ENCODE measurements around the gene RIMBP2.
A peak's percentile ranks its signal among the peaks of the same experiment; 100 is the strongest.

RIMBP2 gene

DNA sequence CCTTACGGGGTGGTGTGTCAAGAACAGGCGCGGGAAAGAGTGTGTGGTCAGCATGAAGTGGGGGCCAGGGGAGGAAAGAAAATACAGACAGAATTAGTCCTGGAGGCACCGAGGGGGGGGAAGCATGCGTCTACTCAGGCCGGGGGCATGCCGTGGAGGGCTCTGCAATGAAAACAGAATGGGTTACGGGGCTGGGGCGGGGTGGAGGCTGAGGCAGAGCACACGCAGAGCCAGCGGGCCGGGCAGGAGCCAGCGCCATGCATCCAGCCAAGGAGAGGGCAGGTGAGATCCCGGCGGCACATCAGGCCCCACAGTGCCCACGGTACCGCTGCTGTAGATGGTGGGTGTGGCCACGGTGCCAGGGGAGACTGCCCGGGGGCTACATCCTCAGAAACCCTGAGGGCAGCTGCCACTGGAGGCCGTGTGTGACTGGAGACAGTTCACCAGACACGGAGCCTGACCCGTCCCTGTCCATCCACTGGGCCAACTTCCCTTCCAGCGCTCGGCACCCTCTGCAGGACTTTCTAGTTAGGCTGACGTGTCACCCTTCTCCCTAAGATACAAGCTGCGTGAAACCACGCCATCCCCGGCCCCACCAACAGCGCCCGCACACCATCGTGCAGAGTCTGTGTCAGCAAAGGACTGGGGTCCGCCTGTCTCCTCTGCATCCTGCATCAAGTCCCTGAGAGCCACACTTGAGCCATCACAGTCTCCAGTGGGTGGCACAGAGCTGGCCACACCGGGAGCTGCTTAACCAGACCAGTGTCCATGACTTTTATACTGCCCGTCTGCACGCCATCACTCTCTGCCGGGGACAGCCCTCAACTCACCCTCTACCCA lies 291.0 kb downstream of the RIMBP2 start:
- Histone ChIP-seq H3K23ac (ENCODE audit: low read depth, low read length, poor library complexity) (peak overlapping the region; percentile 5), H3K4ac (ENCODE audit: low read length) (no peak overlapping the region), H2BK5ac (ENCODE audit: low read length) (peak overlapping the region; percentile 4), H3K14ac (ENCODE audit: low read length) (no peak overlapping the region), H4K91ac (ENCODE audit: low read depth, low read length, poor library complexity) (no peak overlapping the region), H2BK12ac (ENCODE audit: low read length) (no peak overlapping the region), H3K18ac (ENCODE audit: low read length) (no peak overlapping the region), H3K4me2 (ENCODE audit: insufficient read depth, low read length, poor library complexity, severe bottlenecking) (no peak overlapping the region), H3K79me1 (ENCODE audit: low read depth, low read length) (no peaks in the 10 kb centered on the region), H2BK15ac (ENCODE audit: low read length) (no peak overlapping the region), H3K27me3 (ENCODE audit: control insufficient read depth in 3 of 3, insufficient read depth in 3 of 3, low read depth in 1 of 3, low read length in 3 of 3) (no peaks in the 10 kb centered on the region), H2AFZ (ENCODE audit: low read length) (no peak overlapping the region), H3K4me1 (ENCODE audit: control insufficient read depth in 2 of 2, insufficient read depth in 1 of 2, low read depth in 1 of 2, low read length in 2 of 2) (peaks cover 0 to 21% of the 10 kb centered on the region in 2 donors), H3K9ac (ENCODE audit: low read depth, low read length, poor library complexity) (no peak overlapping the region), H3K9me3 (replicated peaks in 1 of 2; ENCODE audit: control insufficient read depth in 2 of 2, insufficient read depth in 1 of 2, low read depth in 1 of 2, low read length in 2 of 2) (no peaks in the 10 kb centered on the region), H2BK120ac (ENCODE audit: low read depth, low read length) (no peak overlapping the region), H2AK5ac (ENCODE audit: low read depth, low read length) (peak overlapping the region; percentile 18), H4K8ac (ENCODE audit: low read depth, low read length) (no peak overlapping the region), H3K4me3 (ENCODE audit: low read length in 2 of 2) (no peak overlapping the region), H3K27ac (replicated peaks; ENCODE audit: low read length) (no peak overlapping the region), H3K36me3 (replicated peaks in 1 of 2; ENCODE audit: control insufficient read depth in 2 of 2, insufficient read depth in 2 of 2, low read length in 2 of 2) (peaks cover 0 to 1% of the 10 kb centered on the region in 2 donors)
- DNase-seq (ENCODE audit: low spot score), result no peak
- WGBS, 2 donors (ENCODE audit: extremely low coverage in 2 of 2, insufficient read length in 2 of 2, insufficient replicate concordance in 1 of 2), result no CpG with 5 or more reads among the region's 36 CpGs

DNA sequence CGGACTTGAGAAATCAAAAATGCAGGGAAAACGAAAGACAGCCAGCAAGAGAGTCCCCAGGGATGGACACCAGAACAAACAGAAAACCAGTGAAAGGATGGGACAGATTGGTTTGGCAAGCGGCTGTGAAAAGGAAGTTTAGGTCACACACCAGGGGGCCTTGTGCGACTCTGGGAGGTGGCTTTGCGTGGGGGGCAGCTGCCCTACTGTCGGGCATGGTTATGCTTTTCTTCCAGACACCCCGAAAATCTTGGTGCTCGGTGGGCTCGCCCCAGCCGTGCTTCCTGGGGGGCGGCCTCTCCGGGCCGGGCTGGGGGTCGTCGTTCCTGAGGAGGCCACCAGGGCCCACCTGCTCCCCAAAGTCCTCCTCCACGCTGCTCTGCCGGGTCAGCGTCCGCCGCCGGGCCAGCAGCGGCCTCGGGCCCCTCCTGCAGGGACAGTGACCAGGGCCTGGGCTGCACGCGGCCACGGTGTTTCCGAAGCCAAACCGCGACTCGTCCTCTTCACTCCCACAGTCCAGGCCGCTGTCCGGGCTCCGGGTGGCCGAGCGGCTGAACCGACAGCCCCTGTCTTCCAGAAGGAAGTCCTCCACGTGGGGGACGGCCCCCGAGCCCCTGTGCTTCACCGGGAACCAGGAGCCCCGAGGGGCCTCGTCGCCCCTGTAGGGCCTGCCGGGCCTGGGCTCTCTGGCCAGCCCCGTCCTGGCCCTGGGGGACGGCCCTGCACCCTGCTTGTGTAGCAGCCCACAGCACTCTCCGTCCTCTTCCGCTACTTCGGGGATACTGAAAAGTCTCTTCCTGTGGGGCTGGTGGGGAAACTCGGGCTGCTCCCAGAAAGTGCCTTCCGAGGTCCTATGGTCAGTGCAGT lies 291.9 kb downstream of the RIMBP2 start:
- Histone ChIP-seq H3K4me3 (ENCODE audit: low read length in 2 of 2) (no peak overlapping the region), H4K91ac (ENCODE audit: low read depth, low read length, poor library complexity) (no peak overlapping the region), H3K4me2 (ENCODE audit: insufficient read depth, low read length, poor library complexity, severe bottlenecking) (no peak overlapping the region), H2BK5ac (ENCODE audit: low read length) (peak overlapping the region; percentile 4), H4K8ac (ENCODE audit: low read depth, low read length) (no peak overlapping the region), H3K4ac (ENCODE audit: low read length) (no peak overlapping the region), H2AFZ (ENCODE audit: low read length) (no peak overlapping the region), H3K9me3 (replicated peaks in 1 of 2; ENCODE audit: control insufficient read depth in 2 of 2, insufficient read depth in 1 of 2, low read depth in 1 of 2, low read length in 2 of 2) (no peaks in the 10 kb centered on the region), H2BK12ac (ENCODE audit: low read length) (no peak overlapping the region), H3K14ac (ENCODE audit: low read length) (peak overlapping the region; percentile 43), H3K9ac (ENCODE audit: low read depth, low read length, poor library complexity) (no peak overlapping the region), H3K18ac (ENCODE audit: low read length) (no peak overlapping the region), H3K27ac (replicated peaks; ENCODE audit: low read length) (no peak overlapping the region), H2BK15ac (ENCODE audit: low read length) (no peak overlapping the region), H3K36me3 (replicated peaks in 1 of 2; ENCODE audit: control insufficient read depth in 2 of 2, insufficient read depth in 2 of 2, low read length in 2 of 2) (peaks cover 0 to 1% of the 10 kb centered on the region in 2 donors), H3K79me1 (ENCODE audit: low read depth, low read length) (no peaks in the 10 kb centered on the region), H3K4me1 (ENCODE audit: control insufficient read depth in 2 of 2, insufficient read depth in 1 of 2, low read depth in 1 of 2, low read length in 2 of 2) (peaks cover 0 to 17% of the 10 kb centered on the region in 2 donors), H2BK120ac (ENCODE audit: low read depth, low read length) (no peak overlapping the region), H3K23ac (ENCODE audit: low read depth, low read length, poor library complexity) (no peak overlapping the region), H3K27me3 (ENCODE audit: control insufficient read depth in 3 of 3, insufficient read depth in 3 of 3, low read depth in 1 of 3, low read length in 3 of 3) (no peaks in the 10 kb centered on the region), H2AK5ac (ENCODE audit: low read depth, low read length) (no peak overlapping the region)
- WGBS, 2 donors (ENCODE audit: extremely low coverage in 2 of 2, insufficient read length in 2 of 2, insufficient replicate concordance in 1 of 2), result no CpG with 5 or more reads among the region's 51 CpGs
- DNase-seq (ENCODE audit: low spot score), result no peak

DNA sequence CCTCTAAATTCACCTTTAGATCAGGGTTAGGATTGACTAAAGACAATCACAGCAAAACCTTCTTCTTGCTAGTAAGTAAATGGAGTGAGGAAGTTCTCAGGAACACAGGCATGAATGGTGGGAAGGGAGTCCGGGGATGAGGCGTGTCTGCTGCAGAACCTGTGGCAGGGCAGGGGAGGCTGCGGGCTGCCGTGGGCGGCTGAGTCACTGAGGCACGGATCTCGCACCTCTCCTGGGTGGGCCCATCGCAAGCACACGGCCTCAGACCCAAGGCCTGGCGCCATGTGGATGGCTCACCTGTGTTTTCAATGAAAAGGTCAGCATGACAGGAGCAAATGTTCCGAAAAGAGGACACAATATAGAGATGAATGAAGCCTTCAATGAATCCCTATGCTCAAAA lies 293.0 kb downstream of the RIMBP2 start:
- no peaks in the 10 kb centered on the region for H3K36me3 ChIP-seq (replicated peaks in 1 of 2; ENCODE audit: control insufficient read depth in 2 of 2, insufficient read depth in 2 of 2, low read length in 2 of 2)
- H2AK5ac ChIP-seq (ENCODE audit: low read depth, low read length), result no peak overlapping the region
- no peak overlapping the region for H2BK12ac ChIP-seq (ENCODE audit: low read length)
- no peak overlapping the region for H4K91ac ChIP-seq (ENCODE audit: low read depth, low read length, poor library complexity)
- H3K9ac ChIP-seq (ENCODE audit: low read depth, low read length, poor library complexity), result no peak overlapping the region
- no peak overlapping the region for H2BK5ac ChIP-seq (ENCODE audit: low read length)
- H4K8ac ChIP-seq (ENCODE audit: low read depth, low read length), result no peak overlapping the region
- H2AFZ ChIP-seq (ENCODE audit: low read length), result no peak overlapping the region
- peak overlapping the region; percentile 44 for H3K18ac ChIP-seq (ENCODE audit: low read length)
- no peak overlapping the region for H2BK15ac ChIP-seq (ENCODE audit: low read length)
- no peak overlapping the region for H3K27ac ChIP-seq (replicated peaks; ENCODE audit: low read length)
- no peak overlapping the region for H3K4me2 ChIP-seq (ENCODE audit: insufficient read depth, low read length, poor library complexity, severe bottlenecking)
- no peak overlapping the region for H3K4ac ChIP-seq (ENCODE audit: low read length)
- DNase-seq (ENCODE audit: low spot score), result no peak
- peaks cover 0 to 14% of the 10 kb centered on the region in 2 donors for H3K4me1 ChIP-seq (ENCODE audit: control insufficient read depth in 2 of 2, insufficient read depth in 1 of 2, low read depth in 1 of 2, low read length in 2 of 2)
- no peaks in the 10 kb centered on the region for H3K79me1 ChIP-seq (ENCODE audit: low read depth, low read length)
- H3K14ac ChIP-seq (ENCODE audit: low read length), result no peak overlapping the region
- H3K4me3 ChIP-seq (ENCODE audit: low read length in 2 of 2), result no peak overlapping the region
- no CpG with 5 or more reads among the region's 11 CpGs for WGBS, 2 donors (ENCODE audit: extremely low coverage in 2 of 2, insufficient read length in 2 of 2, insufficient replicate concordance in 1 of 2)
- peaks cover 0 to 2% (median 0%) of the 10 kb centered on the region in 3 experiments for H3K27me3 ChIP-seq (ENCODE audit: control insufficient read depth in 3 of 3, insufficient read depth in 3 of 3, low read depth in 1 of 3, low read length in 3 of 3)
- H3K9me3 ChIP-seq (replicated peaks in 1 of 2; ENCODE audit: control insufficient read depth in 2 of 2, insufficient read depth in 1 of 2, low read depth in 1 of 2, low read length in 2 of 2), result no peaks in the 10 kb centered on the region
- H2BK120ac ChIP-seq (ENCODE audit: low read depth, low read length), result no peak overlapping the region
- H3K23ac ChIP-seq (ENCODE audit: low read depth, low read length, poor library complexity), result no peak overlapping the region

DNA sequence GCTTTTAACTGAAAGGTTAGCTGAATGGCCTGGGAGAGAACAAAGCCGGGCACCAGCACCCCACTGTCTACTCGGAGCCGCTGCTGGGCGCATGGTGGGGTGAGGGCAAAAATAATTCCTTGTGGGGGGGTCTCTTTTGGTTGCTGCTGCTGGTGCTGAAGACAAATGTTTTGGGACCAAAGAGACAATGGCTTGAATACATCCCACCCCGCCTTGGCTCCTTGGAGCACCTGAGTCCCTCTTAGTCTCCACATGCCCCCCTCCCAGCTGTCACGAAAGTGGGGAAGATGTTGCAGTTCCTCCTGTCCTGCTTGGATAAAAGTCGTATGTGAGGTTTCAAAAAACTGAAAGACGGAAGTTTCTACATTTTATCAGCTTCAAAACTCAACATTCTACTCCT lies 293.4 kb downstream of the RIMBP2 start:
- no peak overlapping the region for H4K8ac ChIP-seq (ENCODE audit: low read depth, low read length)
- no CpG with 5 or more reads among the region's 8 CpGs for WGBS, 2 donors (ENCODE audit: extremely low coverage in 2 of 2, insufficient read length in 2 of 2, insufficient replicate concordance in 1 of 2)
- no peak overlapping the region for H2AFZ ChIP-seq (ENCODE audit: low read length)
- peaks cover 0 to 9% of the 10 kb centered on the region in 2 donors for H3K4me1 ChIP-seq (ENCODE audit: control insufficient read depth in 2 of 2, insufficient read depth in 1 of 2, low read depth in 1 of 2, low read length in 2 of 2)
- no peak overlapping the region for H2AK5ac ChIP-seq (ENCODE audit: low read depth, low read length)
- H3K27ac ChIP-seq (replicated peaks; ENCODE audit: low read length), result no peak overlapping the region
- H3K27me3 ChIP-seq (ENCODE audit: control insufficient read depth in 3 of 3, insufficient read depth in 3 of 3, low read depth in 1 of 3, low read length in 3 of 3), result peaks cover 0 to 2% (median 0%) of the 10 kb centered on the region in 3 experiments
- no peak overlapping the region for H2BK12ac ChIP-seq (ENCODE audit: low read length)
- no peak overlapping the region for H2BK5ac ChIP-seq (ENCODE audit: low read length)
- no peak overlapping the region for H3K18ac ChIP-seq (ENCODE audit: low read length)
- H2BK120ac ChIP-seq (ENCODE audit: low read depth, low read length), result no peak overlapping the region
- no peaks in the 10 kb centered on the region for H3K9me3 ChIP-seq (replicated peaks in 1 of 2; ENCODE audit: control insufficient read depth in 2 of 2, insufficient read depth in 1 of 2, low read depth in 1 of 2, low read length in 2 of 2)
- H3K4me3 ChIP-seq (ENCODE audit: low read length in 2 of 2), result no peak overlapping the region
- no peaks in the 10 kb centered on the region for H3K36me3 ChIP-seq (replicated peaks in 1 of 2; ENCODE audit: control insufficient read depth in 2 of 2, insufficient read depth in 2 of 2, low read length in 2 of 2)
- H3K14ac ChIP-seq (ENCODE audit: low read length), result no peak overlapping the region
- H3K4ac ChIP-seq (ENCODE audit: low read length), result no peak overlapping the region
- H3K23ac ChIP-seq (ENCODE audit: low read depth, low read length, poor library complexity), result no peak overlapping the region
- H3K4me2 ChIP-seq (ENCODE audit: insufficient read depth, low read length, poor library complexity, severe bottlenecking), result no peak overlapping the region
- H3K9ac ChIP-seq (ENCODE audit: low read depth, low read length, poor library complexity), result no peak overlapping the region
- no peak overlapping the region for H4K91ac ChIP-seq (ENCODE audit: low read depth, low read length, poor library complexity)
- no peaks in the 10 kb centered on the region for H3K79me1 ChIP-seq (ENCODE audit: low read depth, low read length)
- no peak overlapping the region for H2BK15ac ChIP-seq (ENCODE audit: low read length)
- DNase-seq (ENCODE audit: low spot score), result no peak

Data from neuronal stem cell (in vitro differentiated cells).